ENCODE results near the gene VPS37D. TPM values are rescaled to one million over a fixed set of nuclear protein-coding genes. Genes with fewer than 3 reads are reported as not detected.

VPS37D gene
- total RNA-seq, 4 donors from 2014 or later, result 2.5 to 7.1 (median 4.0) TPM

DNA sequence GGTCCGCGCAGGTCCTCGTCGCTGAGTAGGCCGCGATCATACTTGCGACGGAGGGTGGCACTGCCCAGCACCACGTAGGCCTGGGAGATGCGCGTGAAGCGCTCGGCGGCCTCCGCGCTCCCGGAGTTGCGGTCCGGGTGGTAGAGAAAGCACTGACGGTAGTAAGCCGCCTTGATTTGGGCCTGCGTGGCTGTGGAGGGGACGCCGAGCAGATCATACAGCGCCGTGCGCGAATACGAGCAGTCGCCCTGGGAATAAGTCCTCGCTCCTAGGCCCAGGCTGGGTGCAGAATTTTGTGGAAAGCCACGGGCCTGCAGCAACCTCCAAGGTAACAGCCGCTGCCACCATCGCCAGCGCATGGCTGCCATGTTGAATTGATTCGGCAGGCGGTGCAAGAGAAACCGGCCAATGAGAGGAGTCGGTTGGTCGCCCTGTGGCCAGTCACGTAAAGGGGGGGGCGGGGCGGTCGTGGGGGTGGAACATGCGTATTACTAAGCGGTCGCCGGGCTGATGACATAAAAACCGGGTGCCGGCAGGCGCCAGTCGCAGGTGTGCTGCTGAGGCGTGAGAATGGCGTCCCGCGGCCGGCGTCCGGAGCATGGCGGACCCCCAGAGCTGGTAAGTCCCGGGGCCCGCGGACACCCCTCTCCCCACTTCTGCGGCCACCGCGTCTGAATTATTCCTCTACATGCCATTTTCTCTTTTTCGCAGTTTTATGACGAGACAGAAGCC is 15.6 kb downstream of the VPS37D start, which contains the start of the genes BUD23 and DNAJC30:
BUD23 (plus strand) TSS at position 542 of the 732 bp plus-strand sequence; CDS start at position 571, 29 bp downstream.
DNAJC30 (minus strand) TSS at position 398 of the 732 bp plus-strand sequence; CDS start at position 368, 30 bp downstream.
- intact Hi-C loops (cut with DNase I), result loop anchor here (5.0 kb wide), 1 partner anchor 34 kb away; the partner anchor contains the start of gene STX1A

GRCh38 chr7:73683788-73684693 is 16.4 kb downstream of the VPS37D start:
- WGBS, result 32% methylated on average over 55 of the region's 58 CpGs
- Histone ChIP-seq H3K27me3 (no peaks in the 10 kb centered on the region), H3K27ac (replicated peaks in 1 of 4) (peak overlapping the region; percentile 79 to 87 (median 85)), H3K4me1 (peaks cover 31 to 57% (median 50%) of the 10 kb centered on the region in 4 donors), H3K4me3 (peak overlapping the region; percentile 71 to 97 (median 80)), H3K36me3 (peaks cover 22 to 37% (median 25%) of the 10 kb centered on the region in 4 donors), H3K9me3 (no peaks in the 10 kb centered on the region)
- no peak for DNase-seq (ENCODE audit: extremely low spot score)
- no peak for TF ChIP-seq POLR2A (IDR thresholded peaks at IDR 0.05; ENCODE audit: low read depth)
- TF ChIP-seq, protein P1, sequence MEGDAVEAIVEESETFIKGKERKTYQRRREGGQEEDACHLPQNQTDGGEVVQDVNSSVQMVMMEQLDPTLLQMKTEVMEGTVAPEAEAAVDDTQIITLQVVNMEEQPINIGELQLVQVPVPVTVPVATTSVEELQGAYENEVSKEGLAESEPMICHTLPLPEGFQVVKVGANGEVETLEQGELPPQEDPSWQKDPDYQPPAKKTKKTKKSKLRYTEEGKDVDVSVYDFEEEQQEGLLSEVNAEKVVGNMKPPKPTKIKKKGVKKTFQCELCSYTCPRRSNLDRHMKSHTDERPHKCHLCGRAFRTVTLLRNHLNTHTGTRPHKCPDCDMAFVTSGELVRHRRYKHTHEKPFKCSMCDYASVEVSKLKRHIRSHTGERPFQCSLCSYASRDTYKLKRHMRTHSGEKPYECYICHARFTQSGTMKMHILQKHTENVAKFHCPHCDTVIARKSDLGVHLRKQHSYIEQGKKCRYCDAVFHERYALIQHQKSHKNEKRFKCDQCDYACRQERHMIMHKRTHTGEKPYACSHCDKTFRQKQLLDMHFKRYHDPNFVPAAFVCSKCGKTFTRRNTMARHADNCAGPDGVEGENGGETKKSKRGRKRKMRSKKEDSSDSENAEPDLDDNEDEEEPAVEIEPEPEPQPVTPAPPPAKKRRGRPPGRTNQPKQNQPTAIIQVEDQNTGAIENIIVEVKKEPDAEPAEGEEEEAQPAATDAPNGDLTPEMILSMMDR (IDR thresholded peaks at IDR 0.05), result no peak
- no peak for TF ChIP-seq EP300 (IDR thresholded peaks at IDR 0.05)
- TF ChIP-seq POLR2AphosphoS5 (IDR thresholded peaks at IDR 0.05), result no peak
- intact Hi-C loops (cut with DNase I), result loop anchor here (5.0 kb wide), 1 partner anchor 33 kb away; the partner anchor contains the start of gene STX1A

More for the DNA sequence above, 15.6 kb downstream of the VPS37D start, which contains the start of the genes BUD23 and DNAJC30:
- Histone ChIP-seq H3K27me3 (no peaks in the 10 kb centered on the region), H3K4me3 (peak within 1 kb of the TSS; percentile 71 to 97 (median 80)), H3K9me3 (no peaks in the 10 kb centered on the region), H3K27ac (replicated peaks in 1 of 4) (peak within 1 kb of the TSS; percentile 79 to 87 (median 85)), H3K36me3 (peaks cover 19 to 37% (median 24%) of the 10 kb centered on the region in 4 donors), H3K4me1 (peaks cover 31 to 61% (median 50%) of the 10 kb centered on the region in 4 donors)
- peak; percentile 100 for DNase-seq (ENCODE audit: extremely low spot score)
- TF ChIP-seq POLR2A (IDR thresholded peaks at IDR 0.05; ENCODE audit: low read depth) (peak; percentile 18), EP300 (IDR thresholded peaks at IDR 0.05) (no peak), POLR2AphosphoS5 (IDR thresholded peaks at IDR 0.05) (peak; percentile 77 to 89)
- TF ChIP-seq, protein P1 (IDR thresholded peaks at IDR 0.05), result no peak
- under 1% methylated on average over 24 of the region's 68 CpGs for WGBS

DNA sequence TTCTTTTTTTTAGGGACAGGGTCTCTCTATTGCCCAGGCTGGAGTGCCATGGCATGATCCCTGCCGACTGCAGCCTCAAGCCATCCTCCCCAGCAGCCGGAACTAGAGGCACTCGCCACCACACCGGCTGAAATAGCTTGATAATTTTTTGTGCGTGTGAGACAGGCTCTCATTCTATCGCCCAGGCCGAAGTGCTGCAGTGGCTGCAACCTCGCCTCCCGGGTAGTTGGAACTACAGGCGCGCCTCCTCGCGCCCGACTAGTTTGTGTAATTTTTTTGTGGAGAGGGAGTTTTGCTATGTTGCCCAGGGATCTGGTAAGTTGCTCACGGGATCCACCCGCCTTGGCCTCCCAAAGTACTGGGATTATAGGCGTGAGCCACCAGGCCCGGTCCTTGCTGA is 17.7 kb downstream of the VPS37D start:
- Histone ChIP-seq H3K27me3 (no peaks in the 10 kb centered on the region), H3K36me3 (peaks cover 27 to 39% (median 37%) of the 10 kb centered on the region in 4 donors), H3K4me3 (no peak overlapping the region), H3K9me3 (no peaks in the 10 kb centered on the region), H3K27ac (replicated peaks in 1 of 4) (no peak overlapping the region), H3K4me1 (peaks cover 30 to 44% (median 39%) of the 10 kb centered on the region in 4 donors)
- intact Hi-C loops (cut with DNase I), result no loop called here
- no peak for DNase-seq (ENCODE audit: extremely low spot score)
- WGBS, result 95% methylated on average over 18 of the region's 18 CpGs
- TF ChIP-seq, protein P1 (IDR thresholded peaks at IDR 0.05), result no peak
- TF ChIP-seq POLR2A (IDR thresholded peaks at IDR 0.05; ENCODE audit: low read depth) (no peak), POLR2AphosphoS5 (IDR thresholded peaks at IDR 0.05) (no peak), EP300 (IDR thresholded peaks at IDR 0.05) (no peak)

GRCh38 chr7:73688288-73688687 is 20.7 kb downstream of the VPS37D start:
- Histone ChIP-seq H3K9me3 (no peaks in the 10 kb centered on the region), H3K4me1 (peaks cover 7 to 17% (median 14%) of the 10 kb centered on the region in 4 donors), H3K27me3 (no peaks in the 10 kb centered on the region), H3K36me3 (peaks cover 43 to 69% (median 64%) of the 10 kb centered on the region in 4 donors), H3K27ac (replicated peaks in 1 of 4) (no peak overlapping the region), H3K4me3 (no peak overlapping the region)
- no peak for DNase-seq (ENCODE audit: extremely low spot score)
- no peak for TF ChIP-seq POLR2AphosphoS5 (IDR thresholded peaks at IDR 0.05)
- intact Hi-C loops (cut with DNase I), result no loop called here
- 97% methylated on average over 7 of the region's 8 CpGs for WGBS
